Glomerular endothelial cell (primary cell): Measurements from ENCODE around the gene TMC4. TPM values are rescaled to one million over a fixed set of nuclear protein-coding genes. Genes with fewer than 3 reads are reported as not detected.
"Not testable (repeated sequence)": the region's sequence is repeated elsewhere in the genome, so short reads cannot be mapped to it uniquely, and the experiment has no call there.

ENCODE experiments used
- DNase-seq: peaks from one replicate; pipeline ENCODE4 v3.0.0-alpha.2; 2011; ENCODE audit warnings: low read depth, low spot score; ENCODE audit errors: extremely low read depth
- total RNA-seq: library from RNA; depleted of rRNA; stranded (reverse); fragments of >200 nt; gene quantifications from 2 replicates; pipeline ENCODE4 v1.2.3, GENCODE V29; 2015

TMC4 gene, protein sequence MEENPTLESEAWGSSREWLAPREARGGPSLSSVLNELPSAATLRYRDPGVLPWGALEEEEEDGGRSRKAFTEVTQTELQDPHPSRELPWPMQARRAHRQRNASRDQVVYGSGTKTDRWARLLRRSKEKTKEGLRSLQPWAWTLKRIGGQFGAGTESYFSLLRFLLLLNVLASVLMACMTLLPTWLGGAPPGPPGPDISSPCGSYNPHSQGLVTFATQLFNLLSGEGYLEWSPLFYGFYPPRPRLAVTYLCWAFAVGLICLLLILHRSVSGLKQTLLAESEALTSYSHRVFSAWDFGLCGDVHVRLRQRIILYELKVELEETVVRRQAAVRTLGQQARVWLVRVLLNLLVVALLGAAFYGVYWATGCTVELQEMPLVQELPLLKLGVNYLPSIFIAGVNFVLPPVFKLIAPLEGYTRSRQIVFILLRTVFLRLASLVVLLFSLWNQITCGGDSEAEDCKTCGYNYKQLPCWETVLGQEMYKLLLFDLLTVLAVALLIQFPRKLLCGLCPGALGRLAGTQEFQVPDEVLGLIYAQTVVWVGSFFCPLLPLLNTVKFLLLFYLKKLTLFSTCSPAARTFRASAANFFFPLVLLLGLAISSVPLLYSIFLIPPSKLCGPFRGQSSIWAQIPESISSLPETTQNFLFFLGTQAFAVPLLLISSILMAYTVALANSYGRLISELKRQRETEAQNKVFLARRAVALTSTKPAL
- not detected in 2 replicates for total RNA-seq

- DNase-seq = no peak
Observed at GRCh38 chr19:54172471-54173358, at the start of gene TMC4. Gene TMC4, minus strand, starts transcription at chr19:54173160. Its CDS starts 43 bp downstream, at chr19:54173117.

GRCh38 chr19:54221947-54222346 lies 49.0 kb upstream of the TMC4 start:
- DNase-seq = not testable (repeated sequence)

GRCh38 chr19:54219702-54220101 lies 46.7 kb upstream of the TMC4 start:
- not testable (repeated sequence) for DNase-seq

DNA sequence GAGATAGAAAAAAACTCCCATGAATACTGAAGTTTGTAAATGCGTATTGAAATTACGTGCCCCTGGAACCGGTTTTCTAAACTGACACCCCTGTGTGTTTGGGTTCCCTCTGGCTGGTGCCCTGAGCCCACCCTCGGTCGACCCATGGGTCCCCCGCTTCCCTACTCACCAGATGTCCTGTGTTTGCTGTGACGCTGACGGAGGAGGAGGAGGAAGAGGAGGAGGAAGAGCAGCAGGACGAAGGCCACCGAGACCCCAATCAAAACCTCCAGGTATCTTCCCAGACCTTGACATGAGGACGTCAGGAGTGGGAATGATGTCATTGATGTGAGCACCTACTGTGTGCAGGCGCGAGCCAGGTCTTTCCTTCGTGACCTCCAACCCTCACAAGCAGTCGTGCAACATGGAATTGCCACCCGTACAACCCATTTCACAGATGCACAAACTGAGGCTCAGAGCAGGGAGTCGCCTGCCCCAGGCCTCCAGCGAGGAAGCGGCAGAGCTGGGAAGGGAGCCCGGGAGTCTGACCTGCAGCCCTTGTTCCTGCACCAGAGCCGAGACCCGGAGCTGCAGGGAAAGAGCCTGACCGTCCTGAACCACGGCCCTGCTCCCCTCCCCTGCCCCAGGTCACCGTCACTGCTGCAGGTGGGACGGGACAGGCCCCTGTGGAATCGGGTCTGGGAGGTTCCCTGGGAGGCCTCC lies 46.2 kb upstream of the TMC4 start:
- DNase-seq = no peak

DNA sequence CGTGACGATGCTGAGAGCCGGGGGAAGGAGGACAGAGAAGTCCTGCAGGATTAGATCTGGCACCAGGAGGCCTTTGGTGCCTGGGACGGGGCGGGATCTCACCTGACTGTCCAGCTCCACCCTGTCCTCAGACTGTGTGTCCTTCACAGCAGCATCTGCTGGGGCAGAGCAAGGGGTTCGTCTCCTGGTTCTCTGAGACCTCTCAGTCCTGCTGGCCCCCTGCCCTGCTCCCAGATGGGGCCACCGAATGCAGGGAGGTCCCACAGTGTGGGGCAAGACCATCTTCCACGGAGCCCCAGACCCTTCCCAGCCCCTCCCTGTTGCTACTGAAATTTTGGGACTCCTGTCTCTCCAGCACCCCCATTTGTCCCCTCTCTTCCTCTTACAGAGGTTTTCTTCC lies 45.3 kb upstream of the TMC4 start:
- DNase-seq = no peak

DNA sequence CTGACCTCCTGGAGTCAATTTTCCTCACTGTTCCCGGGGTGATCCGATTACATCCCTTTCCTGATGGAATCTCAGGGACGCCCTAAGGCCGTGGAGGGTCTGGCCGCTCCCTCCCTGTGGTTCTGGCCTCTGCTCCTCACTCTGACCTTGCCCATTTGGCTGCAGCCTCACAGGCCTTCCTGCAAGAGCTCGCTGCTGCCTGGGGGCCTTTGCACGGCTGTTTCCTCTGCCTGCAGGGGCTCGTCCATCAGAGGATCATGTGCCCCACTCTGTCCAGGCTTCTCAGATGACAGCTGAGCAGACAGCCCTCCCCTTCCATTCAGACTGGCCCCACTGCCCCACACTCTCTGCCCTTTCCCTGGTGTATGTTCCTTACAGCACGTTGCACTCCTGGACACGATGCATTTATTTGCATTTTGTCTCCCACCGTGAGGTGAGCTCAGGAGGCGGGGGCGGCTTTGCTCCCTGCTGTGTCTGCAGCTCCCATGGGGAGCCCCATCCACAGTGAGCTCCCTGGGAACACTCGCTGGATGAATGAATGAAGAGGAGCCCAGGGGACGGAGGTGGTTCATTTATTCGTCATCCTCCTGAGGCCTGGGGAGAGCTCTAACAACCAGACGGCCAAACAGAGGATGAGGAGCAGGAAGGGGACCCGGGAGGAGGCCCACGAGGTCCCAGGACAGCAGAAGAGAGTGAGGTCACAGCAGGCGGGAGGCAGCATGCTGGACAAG lies 44.7 kb upstream of the TMC4 start:
- not testable (repeated sequence) for DNase-seq

DNA sequence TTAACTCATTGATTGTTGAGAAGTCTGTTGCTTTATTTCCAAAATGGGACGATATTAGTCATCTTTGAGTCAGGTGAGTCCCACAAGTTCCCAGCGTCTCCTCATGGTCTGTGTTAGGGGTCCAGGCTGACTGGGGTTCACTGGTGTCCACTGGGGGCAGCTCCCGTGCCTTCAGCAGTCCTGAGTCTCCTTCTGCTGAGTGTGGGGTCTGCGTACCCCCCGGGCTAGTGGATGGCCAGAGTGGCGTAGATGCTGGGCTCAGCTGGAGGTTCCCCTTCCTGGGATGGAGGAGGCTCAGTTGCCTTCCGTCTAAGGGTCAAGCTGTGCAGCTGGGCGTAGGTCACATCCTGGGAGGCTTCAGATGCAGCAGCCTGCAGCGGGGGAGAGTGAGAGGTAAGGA lies 43.9 kb upstream of the TMC4 start:
- no peak for DNase-seq

GRCh38 chr19:54214734-54215133 lies 41.8 kb upstream of the TMC4 start:
- DNase-seq = not testable (repeated sequence)

GRCh38 chr19:54214217-54214616 lies 41.3 kb upstream of the TMC4 start:
- DNase-seq = not testable (repeated sequence)

- DNase-seq = no peak
Observed at GRCh38 chr19:54211235-54211634, 38.3 kb upstream of the TMC4 start.

- DNase-seq = no peak
Observed at GRCh38 chr19:54209811-54210494, 37.0 kb upstream of the TMC4 start.

DNA sequence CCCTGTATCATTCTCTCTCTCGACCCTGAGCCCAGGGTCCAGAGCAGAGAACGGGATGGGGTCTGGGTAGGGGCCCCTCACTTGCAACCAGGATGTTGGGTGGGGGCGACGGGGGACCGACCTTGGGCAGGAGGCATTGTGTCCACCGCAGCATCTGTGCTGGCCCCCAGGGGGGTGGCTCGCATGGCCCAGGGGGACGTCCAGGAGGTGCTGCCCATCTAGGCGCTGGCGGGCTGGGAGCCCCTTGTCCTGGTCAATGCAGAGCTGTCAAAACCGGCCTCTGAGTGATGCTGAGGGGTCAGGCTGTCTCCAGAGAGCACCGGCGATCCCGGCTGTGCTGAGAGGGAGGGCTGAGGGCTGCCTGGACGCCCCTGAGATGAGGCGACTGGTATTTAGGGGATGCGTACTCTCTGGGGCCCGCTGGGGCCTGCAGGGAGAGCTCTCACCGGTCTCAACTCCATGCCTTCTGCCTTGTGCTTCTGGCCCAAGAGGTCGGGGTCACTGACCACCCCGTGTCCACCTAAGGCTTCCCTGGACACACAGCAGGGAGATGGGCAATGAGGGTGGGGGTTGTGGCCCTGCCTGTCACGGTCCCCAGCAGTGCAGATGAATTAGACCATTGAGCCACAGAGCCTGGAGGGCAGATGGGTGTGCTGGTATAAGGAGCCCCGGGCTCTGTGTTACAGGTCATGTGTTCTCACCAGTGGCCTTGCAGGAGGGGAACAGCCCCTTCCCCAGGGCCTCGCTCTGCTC lies 36.3 kb upstream of the TMC4 start:
- DNase-seq = no peak

GRCh38 chr19:54208784-54209057 lies 35.8 kb upstream of the TMC4 start:
- DNase-seq = no peak

GRCh38 chr19:54207983-54208783 lies 35.2 kb upstream of the TMC4 start:
- no peak for DNase-seq

DNA sequence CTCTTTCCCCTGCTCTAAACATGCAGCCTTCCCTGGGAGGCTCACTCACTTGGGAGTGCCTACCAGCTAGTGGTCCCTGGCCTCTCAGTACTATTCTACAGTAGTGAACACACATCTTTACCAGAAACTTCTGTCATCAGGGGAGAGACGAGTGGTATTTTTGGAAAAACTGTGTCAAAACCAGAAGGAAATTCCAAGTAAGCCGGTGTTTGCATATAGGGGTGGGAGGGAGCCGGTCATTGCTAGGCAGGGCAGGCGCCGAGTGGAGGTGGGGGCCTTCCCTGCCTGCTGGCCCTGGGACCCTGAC lies 34.7 kb upstream of the TMC4 start:
- no peak for DNase-seq

- DNase-seq = not testable (repeated sequence)
Observed at GRCh38 chr19:54207193-54207592, 34.2 kb upstream of the TMC4 start.

- DNase-seq = no peak
Observed at GRCh38 chr19:54206831-54207177, 33.8 kb upstream of the TMC4 start.
